Activated gamma-delta T cell treated with anti-CD3 and anti-CD28 coated beads, Interleukin-2, amount 50 U/mL, for 16 hours (primary cell): Measurements from ENCODE around the gene PRKG1.
"Not testable (repeated sequence)": the region's sequence is repeated elsewhere in the genome, so short reads cannot be mapped to it uniquely, and the experiment has no call there.

Experiments
- DNase-seq: peaks from one replicate; pipeline ENCODE4 v3.0.0-alpha.2; 2020; ENCODE audit warnings: low read depth

Gene PRKG1

GRCh38 chr10:51510231-51510630 lies 435.9 kb downstream of the PRKG1 start:
- DNase-seq, result no peak

DNA sequence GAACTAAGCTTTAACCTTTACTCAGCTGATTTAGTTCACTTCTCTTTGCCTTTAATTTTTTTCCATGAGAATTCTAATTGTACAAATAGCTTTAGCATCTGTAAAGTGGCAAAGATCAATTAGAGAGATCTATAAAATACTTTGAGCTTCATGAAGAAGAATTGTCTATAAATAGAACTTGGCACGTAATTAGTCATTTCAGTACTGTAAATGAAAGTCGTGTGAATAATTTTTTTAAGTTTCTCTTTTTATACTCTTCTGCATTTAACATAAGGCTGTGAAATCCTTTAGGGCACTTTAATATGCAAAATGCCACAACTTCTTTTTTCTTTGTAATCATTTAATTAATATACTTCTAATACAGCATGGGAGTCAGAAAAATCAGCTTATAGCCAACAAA lies 447.3 kb downstream of the PRKG1 start:
- DNase-seq, result no peak

DNA sequence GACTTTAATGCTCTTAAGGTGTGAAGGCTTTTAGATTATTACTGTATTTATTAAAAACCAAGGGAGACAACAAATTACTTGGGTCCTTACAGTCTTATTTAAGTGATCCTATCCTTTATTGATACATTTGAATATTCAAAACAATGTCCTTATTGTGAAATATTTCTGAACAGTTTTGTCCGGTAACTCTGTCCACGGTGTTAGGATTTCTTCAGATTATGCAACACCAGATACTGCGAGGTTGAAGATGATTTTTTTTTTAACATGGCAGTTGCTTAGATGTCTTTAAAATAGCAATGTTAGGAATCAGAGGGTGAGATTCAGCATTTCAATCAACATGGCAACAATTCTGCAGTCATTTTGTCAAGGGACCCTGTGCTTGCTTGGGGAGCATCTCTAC lies 448.6 kb downstream of the PRKG1 start:
- DNase-seq, result no peak

- DNase-seq, result no peak
Observed at GRCh38 chr10:51523440-51523839, 449.2 kb downstream of the PRKG1 start.

DNA sequence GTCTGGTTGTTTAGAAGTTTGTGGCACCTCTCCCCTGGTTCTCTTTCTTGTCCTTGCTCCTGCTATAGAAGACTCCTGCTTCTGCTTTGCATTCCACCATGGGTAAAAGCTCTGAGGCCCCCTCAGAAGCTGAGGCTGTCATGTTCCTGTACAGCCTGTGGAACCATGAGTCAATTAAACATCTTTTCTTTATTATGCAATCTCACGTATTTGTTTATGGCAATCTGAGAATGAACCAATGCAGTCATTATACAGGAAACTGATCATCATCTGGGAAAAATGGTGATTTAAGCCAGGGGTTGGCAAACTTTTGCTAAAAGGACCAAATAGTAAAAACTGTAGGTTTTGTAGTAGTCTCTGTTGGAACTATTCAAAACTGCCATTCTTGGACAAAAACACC lies 449.8 kb downstream of the PRKG1 start:
- no peak for DNase-seq

GRCh38 chr10:51527522-51528219 lies 453.4 kb downstream of the PRKG1 start:
- no peak for DNase-seq

DNA sequence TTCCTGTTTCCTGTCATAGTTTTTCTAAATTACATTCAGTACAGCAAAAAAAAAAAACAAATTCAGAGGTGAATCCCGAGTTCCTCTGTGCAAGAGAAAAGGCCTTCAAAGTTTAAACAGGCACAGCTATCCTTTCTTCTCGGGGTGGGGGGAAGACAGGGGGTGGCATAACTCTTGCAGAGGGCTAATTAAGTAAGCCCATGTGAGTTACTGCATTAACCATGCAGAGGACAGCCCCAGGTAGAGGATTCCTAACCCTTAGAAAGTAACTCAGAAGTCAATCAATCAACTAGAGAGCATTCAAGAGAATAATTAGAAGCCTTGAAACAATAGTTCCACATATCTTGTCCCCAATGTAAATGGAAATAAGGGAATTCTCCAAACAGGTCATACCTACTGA lies 454.2 kb downstream of the PRKG1 start:
- DNase-seq, result no peak

- no peak for DNase-seq
Observed at GRCh38 chr10:51530541-51530940, 456.3 kb downstream of the PRKG1 start.

- no peak for DNase-seq
Observed at GRCh38 chr10:51532044-51532443, 457.8 kb downstream of the PRKG1 start.

DNA sequence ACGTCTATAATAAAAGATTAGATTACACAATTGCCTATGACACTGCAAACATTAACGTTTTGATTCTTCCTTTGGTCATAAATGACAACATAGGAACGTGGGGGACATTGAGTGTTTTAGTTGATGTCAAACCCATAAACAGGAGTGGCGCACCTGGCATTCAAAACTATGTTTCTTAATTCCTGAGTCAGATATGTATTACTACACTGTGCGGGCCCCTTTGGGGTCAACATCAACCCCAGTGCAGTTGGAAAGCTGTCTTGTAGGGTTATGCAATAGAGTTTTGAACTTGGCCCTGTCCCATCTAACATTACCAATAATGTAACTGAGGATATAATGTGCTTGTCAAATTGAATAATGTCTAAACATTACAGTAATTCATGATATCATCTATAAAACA lies 468.6 kb downstream of the PRKG1 start:
- no peak for DNase-seq

- DNase-seq, result no peak
Observed at GRCh38 chr10:51544933-51545332, 470.6 kb downstream of the PRKG1 start.

DNA sequence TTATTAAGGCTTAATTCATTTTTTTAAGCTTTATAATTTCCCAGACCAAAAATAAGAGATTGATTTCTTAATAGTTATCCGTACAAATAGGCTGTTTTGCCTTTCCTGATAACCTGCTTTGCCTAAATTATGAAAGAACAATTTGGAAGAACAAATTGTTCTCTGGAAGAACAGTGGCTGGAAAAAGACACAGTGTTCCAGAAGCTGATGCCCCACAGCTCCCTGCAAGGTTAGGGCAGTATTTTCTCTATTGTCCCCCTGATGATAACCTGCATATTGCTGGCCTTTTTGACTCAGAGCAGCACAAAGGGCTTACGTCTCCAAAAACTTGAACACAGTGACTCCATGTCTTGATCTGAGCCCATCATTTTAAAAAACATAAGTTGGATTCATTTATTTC lies 473.7 kb downstream of the PRKG1 start:
- DNase-seq, result no peak

DNA sequence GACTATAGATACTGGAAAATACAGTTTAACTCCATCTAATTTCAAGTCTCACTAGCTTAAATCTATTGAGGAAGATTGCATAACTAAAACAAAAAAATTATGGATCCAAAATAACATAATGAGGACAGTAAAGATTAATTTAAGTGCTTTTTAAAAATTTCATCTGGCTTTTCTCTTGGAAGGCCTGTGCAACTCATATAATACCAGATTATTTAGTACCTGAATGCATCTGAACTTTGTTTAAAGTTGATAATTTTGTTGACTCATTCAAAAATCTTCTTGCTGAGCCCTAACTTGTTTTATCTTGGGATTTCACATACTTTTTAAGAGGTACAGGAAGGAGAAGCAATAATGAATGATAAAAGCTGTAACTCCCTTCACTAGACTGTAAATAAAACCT lies 478.6 kb downstream of the PRKG1 start:
- no peak for DNase-seq

GRCh38 chr10:51564896-51565510 lies 490.7 kb downstream of the PRKG1 start:
- DNase-seq, result no peak

DNA sequence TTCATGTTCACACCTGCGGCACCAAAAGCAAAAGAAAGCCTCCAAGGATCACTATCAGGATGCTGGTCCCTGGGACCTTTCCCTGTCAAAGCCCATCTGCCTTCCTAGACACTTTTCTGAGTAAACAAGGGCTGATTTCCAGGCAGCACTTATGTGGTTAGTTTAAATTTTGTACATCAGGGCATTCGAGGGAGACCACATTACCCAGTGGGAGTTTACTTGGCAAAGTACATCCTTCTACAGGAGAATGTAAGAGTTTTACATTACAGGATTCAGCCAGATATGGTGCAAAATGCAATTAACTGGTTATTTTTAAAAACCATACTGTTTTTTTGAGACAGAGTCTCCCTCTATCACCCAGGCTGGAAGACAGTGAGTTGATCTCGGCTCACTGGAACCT lies 493.0 kb downstream of the PRKG1 start:
- no peak for DNase-seq

DNA sequence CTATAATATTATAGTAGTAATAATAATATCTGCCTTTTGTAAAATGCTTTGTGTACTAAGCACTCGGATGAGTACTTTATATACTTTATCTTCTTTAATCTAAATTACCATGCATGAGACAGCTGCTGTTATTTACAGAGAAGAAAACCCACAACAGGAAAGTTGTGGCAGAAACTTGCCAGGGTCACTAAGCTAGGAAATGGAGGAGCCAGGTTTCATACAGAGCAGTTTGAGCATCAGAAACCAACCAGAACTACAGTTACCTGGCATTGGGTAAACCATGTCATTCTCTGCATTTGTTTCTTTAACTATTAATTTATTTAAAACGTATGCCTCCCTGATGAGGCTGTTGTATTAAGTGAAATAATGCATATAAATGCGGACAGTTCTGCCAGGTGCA lies 495.2 kb downstream of the PRKG1 start:
- no peak for DNase-seq

- DNase-seq, result no peak
Observed at GRCh38 chr10:51574248-51575048, 500.2 kb downstream of the PRKG1 start.

GRCh38 chr10:51581196-51581595 lies 506.9 kb downstream of the PRKG1 start:
- not testable (repeated sequence) for DNase-seq

DNA sequence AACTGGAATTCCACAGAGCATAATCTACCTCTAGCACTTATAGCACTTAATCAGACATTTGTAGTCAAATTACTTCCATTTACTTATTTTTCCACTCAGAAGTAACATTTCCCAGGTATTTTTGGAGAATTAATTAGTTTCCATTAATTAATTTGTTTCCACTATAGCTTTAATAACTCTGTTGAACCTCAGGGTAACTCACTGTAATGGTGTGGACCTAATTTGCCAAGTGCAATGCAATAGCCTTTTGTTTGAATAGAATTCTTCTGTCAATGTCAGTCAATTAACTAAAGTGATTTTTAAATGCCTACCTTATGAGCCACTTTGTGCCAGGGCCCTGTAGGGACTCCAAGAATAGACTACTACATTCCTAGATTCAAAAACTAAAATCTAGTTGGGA lies 509.7 kb downstream of the PRKG1 start:
- no peak for DNase-seq

DNA sequence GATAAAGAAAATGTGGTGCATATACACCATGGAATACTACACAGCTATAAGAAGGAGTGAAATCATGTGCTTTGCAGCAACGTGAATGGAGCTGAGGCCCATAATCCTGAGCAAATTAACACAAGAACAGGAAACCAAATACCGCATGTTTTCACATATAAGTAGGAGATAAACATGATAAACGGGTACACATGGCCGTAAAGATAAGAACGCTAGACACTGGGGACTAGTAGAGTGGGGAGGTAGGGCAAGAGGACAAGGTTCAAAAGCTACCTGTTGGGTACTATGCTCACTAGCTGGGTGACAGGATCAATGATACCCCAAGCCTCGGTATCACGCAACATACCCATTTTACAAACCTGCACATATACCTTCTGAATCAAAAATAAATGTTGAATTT lies 511.5 kb downstream of the PRKG1 start:
- no peak for DNase-seq

- no peak for DNase-seq
Observed at GRCh38 chr10:51588984-51589383, 514.7 kb downstream of the PRKG1 start.

GRCh38 chr10:51590818-51591217 lies 516.5 kb downstream of the PRKG1 start:
- no peak for DNase-seq

- DNase-seq, result no peak
Observed at GRCh38 chr10:51596695-51597094, 522.4 kb downstream of the PRKG1 start.
